8988T (cell line): ENCODE data around the gene HNF4A.
"Not testable (repeated sequence)": the region's sequence is repeated elsewhere in the genome, so short reads cannot be mapped to it uniquely, and the experiment has no call there.

Source experiments
- DNase-seq: peaks from one replicate; pipeline ENCODE4 v3.0.0; 2011

The HNF4A gene

DNA sequence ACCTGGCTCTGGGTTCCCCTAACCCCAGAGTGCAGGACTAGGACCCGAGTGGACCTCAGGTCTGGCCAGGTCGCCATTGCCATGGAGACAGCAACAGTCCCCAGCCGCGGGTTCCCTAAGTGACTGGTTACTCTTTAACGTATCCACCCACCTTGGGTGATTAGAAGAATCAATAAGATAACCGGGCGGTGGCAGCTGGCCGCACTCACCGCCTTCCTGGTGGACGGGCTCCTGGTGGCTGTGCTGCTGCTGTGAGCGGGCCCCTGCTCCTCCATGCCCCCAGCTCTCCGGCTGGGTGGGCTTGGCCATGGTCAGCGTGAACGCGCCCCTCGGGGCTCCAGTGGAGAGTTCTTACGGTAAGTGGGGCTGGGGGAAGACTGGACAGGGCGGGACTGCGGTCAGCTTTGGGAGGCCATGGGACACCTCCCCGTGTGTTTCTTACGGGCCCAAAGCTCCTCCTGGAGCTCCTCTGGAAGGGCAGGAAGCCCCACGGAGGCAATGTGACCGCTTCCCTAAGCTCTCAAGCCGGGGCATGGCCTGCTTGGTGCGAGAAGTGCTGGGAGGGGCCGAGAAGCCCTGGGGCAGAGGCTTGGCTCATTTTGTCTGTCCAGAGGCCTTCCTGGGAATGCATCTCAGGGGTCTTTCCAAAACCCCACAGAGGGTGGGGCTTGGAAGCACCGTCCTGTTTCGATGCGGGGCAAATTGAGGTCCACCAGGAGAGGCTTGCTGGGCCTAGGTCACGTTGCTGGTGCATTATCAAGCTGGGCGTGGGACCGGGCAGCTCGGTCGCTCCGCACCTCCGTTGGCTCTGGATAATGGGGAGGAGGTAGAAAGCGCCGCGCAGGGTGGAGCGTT lies at the start of gene HNF4A:
HNF4A (plus strand) TSS at position 202 of the 855 bp plus-strand sequence; CDS start at position 308, 106 bp downstream.
- no peak for DNase-seq

GRCh38 chr20:44306927-44307326 lies 48.6 kb upstream of the HNF4A start:
- DNase-seq = no peak

GRCh38 chr20:44309763-44310663 lies 45.5 kb upstream of the HNF4A start:
- DNase-seq = no peak

DNA sequence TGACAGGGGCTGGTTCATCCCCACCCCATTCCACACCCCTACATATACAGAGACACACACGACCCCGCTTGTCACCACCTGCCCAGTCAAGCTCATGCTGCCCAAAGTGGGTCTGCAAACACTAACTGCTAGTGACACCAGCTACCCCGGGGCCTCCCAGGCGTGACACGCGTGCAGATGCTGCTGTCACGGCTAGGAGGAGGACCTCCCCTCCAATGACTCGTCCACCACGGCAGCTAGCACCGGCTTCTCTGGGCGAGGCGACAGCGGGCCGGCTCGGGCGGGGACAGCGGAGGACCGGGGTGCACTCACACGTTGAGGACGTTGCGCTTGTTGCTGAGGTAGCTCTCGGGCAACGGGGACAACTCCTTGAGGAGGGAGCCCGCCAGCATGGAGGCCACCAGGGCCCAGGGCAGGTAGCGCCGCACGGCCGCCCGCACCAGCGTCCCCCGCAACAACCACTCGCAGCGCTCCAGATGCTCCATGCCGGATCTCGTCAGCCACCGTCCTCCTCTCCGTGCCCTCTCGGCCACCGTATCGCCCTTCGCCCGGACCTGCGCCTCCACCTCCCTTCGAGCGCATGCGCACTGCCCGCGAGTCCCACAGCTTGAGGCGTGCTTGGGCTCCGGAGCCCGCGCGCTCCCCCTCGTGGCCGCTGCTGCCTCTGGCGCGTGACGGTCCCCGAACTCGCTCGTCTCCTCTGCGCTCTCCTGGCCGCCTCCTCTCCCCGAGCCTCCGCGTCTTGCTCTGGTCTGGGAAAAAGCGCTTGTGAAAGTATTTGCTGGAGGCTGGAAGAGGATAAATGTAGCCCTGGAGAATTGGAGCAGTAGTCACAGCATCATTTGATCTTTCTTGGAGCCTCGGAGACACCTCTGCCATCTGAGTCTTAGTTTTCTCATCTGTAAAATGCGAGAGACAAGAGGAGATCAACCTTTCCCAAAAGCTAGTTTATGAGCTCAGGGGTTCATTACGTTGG lies 44.5 kb upstream of the HNF4A start, which contains the start of gene FITM2:
FITM2 (minus strand) TSS at position 539 of the 976 bp plus-strand sequence; CDS start at position 485, 54 bp downstream.
- DNase-seq = peak; percentile 97

- DNase-seq = no peak
Measured at GRCh38 chr20:44314870-44315269, 40.6 kb upstream of the HNF4A start.

GRCh38 chr20:44319839-44320422 lies 35.6 kb upstream of the HNF4A start:
- no peak for DNase-seq

DNA sequence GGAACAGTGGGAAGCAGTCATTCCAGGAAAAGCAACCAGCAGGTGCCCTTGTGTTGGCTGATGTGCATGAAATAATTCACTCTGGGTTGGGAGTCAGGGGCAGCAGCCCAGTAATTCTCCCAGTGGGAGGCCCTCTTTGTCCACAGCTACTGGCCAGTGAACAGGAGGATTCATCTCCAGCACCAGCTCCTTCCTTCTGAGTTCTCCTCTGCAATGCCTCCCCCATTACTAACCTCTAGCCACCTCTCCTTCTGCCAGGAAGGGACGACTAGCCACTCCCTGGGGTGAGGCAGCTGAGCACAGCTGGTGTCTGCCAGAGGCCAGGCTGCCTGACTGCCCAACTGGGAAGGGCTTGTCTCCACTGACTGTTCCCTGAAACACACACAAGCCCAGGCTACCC lies 31.2 kb upstream of the HNF4A start:
- DNase-seq = no peak

DNA sequence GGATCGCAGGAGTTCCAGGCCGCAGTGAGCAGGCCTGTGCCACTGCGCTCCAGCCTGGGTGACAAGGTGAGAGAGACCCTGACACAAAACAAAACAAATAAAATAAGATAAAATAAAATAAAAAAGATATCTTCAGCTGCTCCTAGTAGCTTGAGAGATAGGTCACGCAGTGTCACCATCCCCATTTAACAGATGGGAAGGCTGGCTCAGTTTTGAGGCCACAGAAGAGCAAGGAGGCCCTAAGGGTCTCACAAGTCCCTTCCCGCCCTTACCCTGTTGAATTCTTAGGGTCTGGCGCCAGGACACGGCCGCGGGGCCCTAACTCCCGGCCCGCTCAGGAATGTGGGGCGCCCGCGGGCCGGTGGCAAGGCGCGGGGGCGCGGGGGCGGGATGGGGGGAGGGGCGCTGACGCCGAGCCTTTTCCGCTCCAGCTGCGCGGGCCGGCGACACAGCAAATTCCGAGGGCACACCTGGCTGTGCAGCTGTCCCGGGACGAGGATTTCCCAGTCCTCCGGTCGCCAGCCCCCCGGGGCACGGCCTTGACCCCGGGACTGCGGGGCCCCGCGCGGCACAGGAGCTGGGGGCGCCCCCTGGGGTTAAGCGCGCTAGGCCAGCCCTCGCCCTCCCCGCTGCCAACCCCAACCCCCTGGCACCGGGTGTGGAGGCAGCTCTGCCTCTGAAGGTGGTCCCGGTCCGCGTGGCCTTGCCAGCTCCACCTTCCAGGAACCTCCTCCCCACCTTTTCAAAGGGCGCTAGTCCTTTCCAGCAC lies 28.9 kb upstream of the HNF4A start:
- no peak for DNase-seq

DNA sequence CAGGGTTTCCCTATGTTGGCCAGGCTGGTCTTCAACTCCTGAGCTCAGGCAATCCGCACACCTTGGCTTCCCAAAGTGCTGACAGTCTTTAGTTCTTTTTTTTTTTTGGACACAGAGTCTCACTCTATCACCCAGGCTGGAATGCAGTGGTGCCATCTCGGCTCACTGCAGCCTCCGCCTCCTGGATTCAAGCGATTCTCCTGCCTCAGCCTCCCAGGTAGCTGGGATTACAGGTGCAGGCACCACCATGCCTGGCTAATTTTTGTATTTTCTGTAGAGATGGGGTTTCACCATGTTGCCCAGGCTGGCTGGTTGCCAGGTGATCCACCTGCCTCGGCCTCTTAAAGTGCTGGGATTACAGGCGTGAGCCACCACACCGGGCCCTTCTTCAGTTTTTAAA lies 27.8 kb upstream of the HNF4A start:
- DNase-seq = not testable (repeated sequence)

DNA sequence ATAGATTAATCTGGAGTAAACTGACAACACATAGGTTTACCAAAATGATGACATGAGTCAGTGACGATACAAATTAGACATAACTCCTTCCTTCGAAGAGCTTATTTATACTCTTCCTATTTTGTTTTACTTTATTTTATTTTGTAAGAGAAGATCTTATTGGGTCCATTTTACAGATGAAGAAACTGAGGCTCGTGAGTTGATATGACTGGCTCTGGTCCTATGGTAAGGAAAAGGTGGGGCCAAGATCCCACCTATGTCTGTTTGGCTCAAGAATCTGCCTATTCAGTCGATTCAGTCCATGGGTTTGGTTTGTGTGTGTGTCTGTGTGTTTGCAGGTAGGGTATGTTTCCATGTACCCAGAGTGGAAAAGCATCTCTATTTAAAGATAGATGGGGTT lies 27.1 kb upstream of the HNF4A start:
- no peak for DNase-seq

DNA sequence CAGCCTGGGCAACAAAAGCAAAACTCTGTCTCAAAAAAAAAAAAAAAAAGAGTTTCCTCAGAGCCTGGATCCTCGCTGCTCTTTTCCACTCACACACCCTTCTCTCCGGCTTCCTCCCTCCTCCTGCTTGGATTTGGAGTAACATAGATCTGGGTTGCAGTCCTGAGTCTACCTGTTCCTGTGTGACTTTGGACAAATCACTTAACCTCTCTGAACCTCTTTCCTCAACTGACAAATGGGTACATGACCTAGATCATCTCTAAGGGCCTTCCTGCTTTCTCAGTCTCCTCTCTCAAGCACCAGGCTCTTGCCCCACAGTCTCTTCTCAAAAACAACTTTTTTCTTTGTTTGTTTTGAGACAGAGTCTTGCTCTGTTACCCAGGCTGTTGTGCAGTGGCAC lies 24.3 kb upstream of the HNF4A start:
- DNase-seq = no peak

- no peak for DNase-seq
Measured at GRCh38 chr20:44334306-44334705, 21.2 kb upstream of the HNF4A start.

DNA sequence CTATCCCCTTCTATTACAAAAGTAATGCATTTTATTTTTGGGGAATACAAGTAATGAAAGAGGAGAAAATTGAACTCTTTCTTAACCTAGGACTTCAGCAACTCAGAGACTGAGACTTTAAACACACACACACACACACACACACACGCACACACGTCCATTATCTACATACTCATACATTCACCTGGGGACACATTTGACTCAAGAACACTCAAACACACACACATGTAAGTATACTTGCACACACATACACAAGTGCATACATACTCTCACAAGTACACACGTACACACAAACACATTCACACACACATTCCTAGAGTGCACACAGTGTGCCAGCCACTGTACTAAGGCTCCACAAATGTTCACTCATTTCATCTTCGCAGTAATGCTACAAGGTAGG lies 20.8 kb upstream of the HNF4A start:
- DNase-seq = no peak

DNA sequence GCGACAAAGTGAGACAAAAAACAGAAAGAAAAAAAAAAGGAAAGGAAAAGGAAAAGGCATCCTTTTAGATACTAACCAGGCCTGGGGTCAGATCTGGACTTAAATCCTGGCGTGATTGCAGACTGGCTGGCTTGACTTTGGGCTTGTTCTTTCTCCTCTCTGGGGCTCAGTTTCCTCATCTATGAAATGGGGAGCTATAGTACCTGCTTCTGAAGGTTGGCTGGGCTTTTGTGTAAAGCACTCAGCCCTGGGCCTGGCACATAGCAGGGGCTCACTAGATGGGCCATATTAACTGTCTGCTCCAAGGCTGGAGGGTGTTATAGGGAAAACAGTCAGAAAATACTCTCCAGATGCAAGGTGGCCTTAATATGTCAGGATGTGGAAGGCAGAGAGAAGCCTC lies 19.8 kb upstream of the HNF4A start:
- DNase-seq = no peak

GRCh38 chr20:44336086-44336485 lies 19.4 kb upstream of the HNF4A start:
- DNase-seq = no peak

DNA sequence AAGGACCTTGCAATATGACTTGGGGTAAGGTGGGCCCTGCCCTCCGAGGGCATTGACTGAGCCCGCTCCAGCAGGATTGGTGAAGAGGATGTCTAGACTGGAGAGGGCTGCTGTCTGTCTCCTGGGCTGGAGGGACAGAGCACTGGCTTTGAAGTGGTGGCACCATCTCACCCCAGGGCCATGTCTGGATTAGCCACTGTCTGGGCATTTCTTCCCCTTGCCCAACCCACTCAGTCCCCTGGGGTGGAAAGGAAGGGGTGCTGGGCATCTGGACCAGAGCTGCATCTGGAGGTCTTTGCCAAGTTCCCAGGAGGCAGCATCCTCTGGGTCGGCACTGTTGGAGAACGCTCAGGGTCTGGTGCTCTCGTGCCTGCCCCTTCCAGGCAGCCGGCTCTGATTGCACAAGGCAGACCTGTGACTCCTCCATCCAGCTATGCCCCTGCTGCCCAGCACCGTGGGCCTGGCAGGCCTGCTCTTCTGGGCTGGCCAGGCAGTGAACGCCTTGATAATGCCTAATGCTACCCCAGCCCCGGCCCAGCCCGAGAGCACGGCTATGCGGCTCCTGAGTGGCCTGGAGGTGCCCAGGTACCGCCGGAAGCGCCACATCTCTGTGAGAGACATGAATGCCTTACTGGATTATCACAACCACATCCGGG lies 18.6 kb upstream of the HNF4A start, which contains the start of gene R3HDML:
R3HDML (plus strand) TSS at position 319 of the 656 bp plus-strand sequence; CDS start at position 434, 115 bp downstream.
- no peak for DNase-seq

GRCh38 chr20:44342248-44342647 lies 13.3 kb upstream of the HNF4A start:
- no peak for DNase-seq

DNA sequence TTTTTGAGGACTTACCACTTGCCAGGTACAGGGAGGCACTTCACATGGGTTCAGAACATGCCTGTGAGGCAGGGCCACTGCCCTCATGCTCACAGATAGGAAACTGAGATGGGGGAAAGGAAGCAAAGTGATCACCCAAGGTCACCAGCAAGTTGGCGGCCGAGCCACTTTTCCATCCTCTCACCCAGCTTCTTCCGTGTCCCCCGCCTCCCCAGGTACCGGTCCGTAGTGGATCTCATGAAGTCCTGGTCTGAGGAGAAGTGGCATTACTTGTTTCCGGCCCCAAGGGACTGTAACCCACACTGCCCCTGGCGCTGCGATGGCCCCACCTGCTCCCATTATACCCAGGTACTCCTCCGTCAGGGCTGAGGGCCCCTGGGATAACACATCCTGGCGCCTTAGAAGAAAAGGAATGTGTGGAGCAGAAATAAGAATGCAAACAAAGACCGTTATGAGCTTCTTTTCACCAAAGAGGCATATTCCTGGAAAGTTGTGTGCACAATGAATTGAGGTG lies 12.3 kb upstream of the HNF4A start:
- DNase-seq = no peak

GRCh38 chr20:44344723-44345122 lies 10.8 kb upstream of the HNF4A start:
- DNase-seq = no peak

GRCh38 chr20:44345147-44345546 lies 10.4 kb upstream of the HNF4A start:
- DNase-seq = no peak
